Endodermal cell (in vitro differentiated cells): Measurements from ENCODE around the gene ING4. TPM values are rescaled to one million over a fixed set of nuclear protein-coding genes. Genes with fewer than 3 reads are reported as not detected.
A peak's percentile ranks its signal among the peaks of the same experiment; 100 is the strongest.

Experiments
- DNase-seq: peaks from one replicate; pipeline ENCODE4 v3.0.0-alpha.2; 2017
- H3K27ac ChIP-seq: 2 replicates; pipeline ENCODE4 v1.5.1; 2013; ENCODE audit warnings: mild to moderate bottlenecking, low read depth, low read length, moderate library complexity
- H3K27me3 ChIP-seq: 2 replicates; pipeline ENCODE4 v1.6.1; 2013; ENCODE audit warnings: mild to moderate bottlenecking, low read length, moderate library complexity; ENCODE audit not compliant: insufficient read depth, control insufficient read depth, poor library complexity, severe bottlenecking
- H3K36me3 ChIP-seq: 2 replicates; pipeline ENCODE4 v1.7.0; 2013; ENCODE audit warnings: mild to moderate bottlenecking, low read length, moderate library complexity; ENCODE audit not compliant: control insufficient read depth, insufficient read depth
- H3K4me1 ChIP-seq: one replicate; pipeline ENCODE4 v1.7.0; 2013; ENCODE audit warnings: low read length; ENCODE audit not compliant: control insufficient read depth, insufficient read depth
- H3K4me3 ChIP-seq: 2 replicates; pipeline ENCODE4 v1.5.1; 2013; ENCODE audit warnings: mild to moderate bottlenecking, low read length, moderate library complexity
- H3K9ac ChIP-seq: 2 replicates; pipeline ENCODE4 v1.6.1; 2013; ENCODE audit warnings: mild to moderate bottlenecking, low read length, moderate library complexity; ENCODE audit not compliant: poor library complexity, severe bottlenecking; ENCODE audit errors: extremely low read depth
- H3K9me3 ChIP-seq: 2 replicates; pipeline ENCODE4 v1.6.1; 2013; ENCODE audit warnings: mild to moderate bottlenecking, low read length, moderate library complexity; ENCODE audit not compliant: control insufficient read depth
- H3K27ac Mint-ChIP-seq: 2 replicates; pipeline ENCODE4 v1.8.0; 2020; ENCODE audit warnings: mixed read lengths
- H3K27me3 Mint-ChIP-seq: 2 replicates; pipeline ENCODE4 v1.8.0; 2021; ENCODE audit warnings: mild to moderate bottlenecking, mixed read lengths; ENCODE audit not compliant: insufficient read depth
- H3K36me3 Mint-ChIP-seq: 2 replicates; pipeline ENCODE4 v1.8.0; 2020; ENCODE audit warnings: low read depth, mixed read lengths
- H3K4me1 Mint-ChIP-seq: 2 replicates; pipeline ENCODE4 v1.8.0; 2020; ENCODE audit warnings: mixed read lengths
- H3K4me3 Mint-ChIP-seq: 2 replicates; pipeline ENCODE4 v1.8.0; 2020; ENCODE audit warnings: mild to moderate bottlenecking, moderate library complexity, mixed read lengths
- H3K9me3 Mint-ChIP-seq: 2 replicates; pipeline ENCODE4 v1.8.0; 2020; ENCODE audit warnings: mild to moderate bottlenecking, mixed read lengths
- CTCF ChIP-seq: fragments of 200-600 bp; sonication (generic); conservative IDR thresholded peaks from 2 replicates; pipeline ENCODE4 v1.5.0; 2021; ENCODE audit warnings: antibody characterized with exemption, mild to moderate bottlenecking
- WGBS, 2 experiments: methylation state at CpG; one replicate each; pipeline versions ENCODE4 v1.1.5 to v1.1.7; 2013; ENCODE audit warnings: missing lambda C conversion rate in 2 of 2, mixed read lengths in 1 of 2; ENCODE audit not compliant: insufficient coverage in 1 of 2, insufficient read length in 1 of 2; 5-methylcytosine and 5-hydroxymethylcytosine counted together
- total RNA-seq, 2 donors: library from RNA; stranded (reverse); fragmentation: NEBNext Ultra II Directional in 1 of 2; extraction: Animal tissue kit (Norgen Biotek cat#: 25700) in 1 of 2; gene quantifications; 2 replicates in 1 of 2; 3 replicates in 1 of 2; pipeline ENCODE4 v1.2.1, GENCODE V29; 2021

The ING4 gene
- total RNA-seq, 2 donors from 2014 or later = 30.5 to 60.3 TPM

- TF ChIP-seq CTCF = peak; percentile 10
- Histone ChIP-seq H3K36me3 (peaks cover 39% of the 10 kb centered on the region), H3K9me3 (no peaks in the 10 kb centered on the region), H3K4me3 (peak overlapping the region; percentile 91), H3K9ac (peak overlapping the region; percentile 58), H3K4me1 (peaks cover 4% of the 10 kb centered on the region), H3K27ac (peak overlapping the region; percentile 76), H3K27me3 (no peaks in the 10 kb centered on the region)
- Mint-ChIP-seq H3K27me3 (no peaks in the 10 kb centered on the region), H3K36me3 (peaks cover 38% of the 10 kb centered on the region), H3K4me3 (no peak overlapping the region), H3K4me1 (peaks cover 30% of the 10 kb centered on the region), H3K27ac (peak overlapping the region; percentile 85), H3K9me3 (no peaks in the 10 kb centered on the region)
- WGBS, 2 experiments = 0% methylated on average over 4 to 59 of the region's 70 CpGs
- DNase-seq = peak; percentile 74
Measured at GRCh38 chr12:6606331-6607131, 56.4 kb downstream of the ING4 start.

GRCh38 chr12:6605421-6606330 lies 57.2 kb downstream of the ING4 start:
- Mint-ChIP-seq H3K4me3 (no peak overlapping the region), H3K27me3 (no peaks in the 10 kb centered on the region), H3K27ac (peak overlapping the region; percentile 85), H3K36me3 (peaks cover 47% of the 10 kb centered on the region), H3K9me3 (no peaks in the 10 kb centered on the region), H3K4me1 (peaks cover 30% of the 10 kb centered on the region)
- peak overlapping the region; percentile 91 for H3K4me3 ChIP-seq
- peak overlapping the region; percentile 58 for H3K9ac ChIP-seq
- H3K36me3 ChIP-seq = peaks cover 47% of the 10 kb centered on the region
- peaks cover 4% of the 10 kb centered on the region for H3K4me1 ChIP-seq
- DNase-seq = peak; percentile 85
- peak; percentile 50 for TF ChIP-seq CTCF
- 16 to 28% methylated on average over 8 to 14 of the region's 18 CpGs for WGBS, 2 experiments
- no peaks in the 10 kb centered on the region for H3K9me3 ChIP-seq
- H3K27ac ChIP-seq = peak overlapping the region; percentile 19
- H3K27me3 ChIP-seq = no peaks in the 10 kb centered on the region

- H3K4me3 Mint-ChIP-seq = no peak overlapping the region
Measured at GRCh38 chr12:6604259-6605029, 58.5 kb downstream of the ING4 start.

More at GRCh38 chr12:6604259-6605029, 58.5 kb downstream of the ING4 start:
- Mint-ChIP-seq H3K9me3 (no peaks in the 10 kb centered on the region), H3K36me3 (peaks cover 59% of the 10 kb centered on the region), H3K27me3 (no peaks in the 10 kb centered on the region), H3K27ac (peak overlapping the region; percentile 45), H3K4me1 (peaks cover 30% of the 10 kb centered on the region)
- 81 to 93% methylated on average over 6 of the region's 6 CpGs for WGBS, 2 experiments
- Histone ChIP-seq H3K36me3 (peaks cover 59% of the 10 kb centered on the region), H3K27ac (no peak overlapping the region), H3K27me3 (no peaks in the 10 kb centered on the region), H3K9me3 (no peaks in the 10 kb centered on the region), H3K4me1 (peaks cover 4% of the 10 kb centered on the region), H3K4me3 (peak overlapping the region; percentile 91), H3K9ac (peak overlapping the region; percentile 58)
- no peak for TF ChIP-seq CTCF
- no peak for DNase-seq
